Activated gamma-delta T cell treated with anti-CD3 and anti-CD28 coated beads, Interleukin-2, amount 50 U/mL, for 16 hours (primary cell): ENCODE results near the gene NOVA2.

Experiments used
- DNase-seq: peaks from one replicate; pipeline ENCODE4 v3.0.0-alpha.2; 2020; ENCODE audit warnings: low read depth

The NOVA2 gene

DNA sequence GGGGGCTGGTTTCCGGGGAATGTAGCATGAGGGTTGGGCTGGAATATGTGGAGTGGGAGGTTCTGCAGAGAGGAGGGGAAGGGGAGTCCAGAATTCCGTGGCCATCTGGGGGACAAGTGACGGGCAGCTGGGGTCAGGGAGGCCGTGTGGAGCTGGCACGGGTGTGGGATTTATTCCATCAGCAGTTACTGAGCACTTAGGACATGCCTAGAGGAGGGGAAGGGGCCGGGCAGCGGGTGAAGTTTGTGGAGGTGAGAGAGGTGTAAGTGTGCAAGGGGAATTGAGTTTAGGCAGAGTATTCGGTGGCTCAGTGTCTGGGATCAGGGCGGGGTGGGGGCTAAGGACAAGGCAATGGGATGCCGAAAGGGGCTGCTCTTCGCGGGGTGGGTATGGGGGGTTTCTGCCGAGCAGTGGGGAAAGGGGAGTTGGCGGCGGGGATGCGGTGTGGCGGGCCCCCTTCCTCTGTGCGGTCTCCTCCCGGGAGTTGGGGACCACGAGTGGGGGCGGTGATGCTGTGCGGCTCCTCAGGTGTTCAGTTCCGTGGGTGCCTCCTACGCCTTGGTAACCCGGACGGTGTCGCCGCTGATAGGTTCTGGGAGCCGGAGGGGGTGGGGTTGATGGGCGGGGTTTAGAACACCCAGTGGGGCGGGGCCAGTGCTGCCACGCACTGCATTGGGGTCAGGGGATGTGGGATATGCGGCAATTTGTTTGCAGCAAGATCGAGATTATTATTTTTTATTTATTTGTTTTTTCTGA is 27.0 kb upstream of the NOVA2 start:
- DNase-seq = peak; percentile 47

DNA sequence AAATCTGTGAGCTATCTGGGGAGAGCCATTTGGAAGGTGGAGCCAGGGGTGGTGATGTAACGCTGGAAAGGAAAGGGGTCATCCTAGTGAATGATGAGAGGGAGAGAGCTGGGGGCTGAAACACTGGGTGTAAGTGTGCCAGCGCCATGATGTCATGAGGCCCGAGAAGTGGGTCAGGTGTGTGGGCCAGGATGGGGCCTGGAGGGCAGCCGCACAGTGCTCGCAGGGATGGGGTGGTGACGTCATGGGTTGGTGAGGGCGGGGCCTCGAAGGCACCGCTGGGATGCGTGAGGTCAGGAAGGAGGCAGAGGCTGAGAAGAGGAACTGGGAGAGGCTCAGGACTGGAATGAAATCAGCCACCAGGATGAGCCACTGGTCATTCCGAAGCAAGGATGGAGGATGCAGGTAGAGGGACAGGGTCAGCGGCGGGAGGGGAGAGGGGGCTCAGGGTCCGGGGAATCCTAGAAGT is 26.0 kb upstream of the NOVA2 start:
- DNase-seq = no peak

GRCh38 chr19:45998834-45999233 is 25.2 kb upstream of the NOVA2 start:
- no peak for DNase-seq

- no peak for DNase-seq
Measured at GRCh38 chr19:45996933-45997332, 23.3 kb upstream of the NOVA2 start.

GRCh38 chr19:45995715-45996385 is 22.2 kb upstream of the NOVA2 start:
- no peak for DNase-seq

DNA sequence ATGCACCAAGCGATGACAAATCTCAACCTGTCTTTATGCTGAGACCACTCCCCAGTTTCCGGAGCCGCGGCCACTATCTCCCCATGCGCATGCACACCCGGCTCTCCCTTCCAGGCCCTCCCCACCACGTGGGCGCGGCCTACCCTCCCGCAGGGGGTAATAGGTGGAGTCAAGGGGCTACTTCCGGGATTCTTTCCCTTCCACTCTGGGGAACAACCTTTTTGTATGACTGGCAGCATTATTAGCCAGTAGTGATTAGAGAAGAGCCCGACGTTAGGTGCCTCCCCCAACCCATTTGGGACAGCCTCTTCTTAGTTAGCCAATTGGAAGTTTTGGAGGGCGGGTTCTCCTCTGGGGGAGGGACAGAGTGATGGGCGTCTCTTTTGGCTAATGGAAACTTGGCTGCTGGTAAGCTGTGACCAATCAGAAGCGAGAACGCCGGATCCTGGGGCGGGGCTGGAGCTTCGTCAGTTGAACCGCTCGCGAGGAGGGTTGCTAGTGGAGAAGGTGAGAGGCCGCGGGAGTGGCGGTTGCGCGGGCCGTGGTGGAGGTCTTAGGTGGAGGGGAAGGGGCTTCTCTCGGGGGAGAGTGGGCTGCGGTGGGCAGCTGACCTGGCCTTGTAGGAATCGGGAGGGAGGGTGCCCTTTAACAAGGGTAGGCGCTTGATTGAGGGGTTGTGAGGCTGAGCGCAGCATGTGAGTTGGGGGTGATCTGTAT is 21.5 kb upstream of the NOVA2 start, which contains the start of gene CCDC61:
Gene CCDC61, plus strand, starts transcription at position 470 of the 717 bp plus-strand sequence. CDS start 7,552 bp downstream, outside the sequence.
- DNase-seq = peak; percentile 93

DNA sequence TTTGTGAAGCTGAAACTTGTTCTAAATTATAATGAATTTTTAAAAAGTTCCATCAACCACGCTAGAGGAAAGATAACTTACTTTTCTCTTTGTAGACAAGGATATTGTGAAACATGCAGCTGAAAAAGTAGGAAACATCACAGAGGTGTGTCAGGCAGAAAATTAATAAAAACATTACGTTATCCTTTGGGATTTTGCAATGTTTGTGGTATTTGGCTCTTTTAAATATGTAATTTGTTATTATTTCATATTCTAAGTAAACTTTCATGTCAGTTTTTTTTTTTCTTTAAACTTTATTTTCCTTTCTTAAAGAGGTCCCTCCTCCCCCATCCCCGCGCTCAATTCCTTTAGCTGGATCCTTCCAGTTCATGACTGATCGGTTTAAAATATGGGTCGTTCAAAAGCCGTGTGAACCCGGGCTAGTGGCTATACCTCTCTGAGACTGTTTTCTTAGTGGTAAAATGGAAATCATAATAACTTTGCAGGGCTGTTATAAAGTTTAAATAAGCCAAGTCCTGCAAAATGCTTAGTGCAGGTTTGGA is 20.9 kb upstream of the NOVA2 start:
- DNase-seq = no peak

- no peak for DNase-seq
Measured at GRCh38 chr19:45990113-45990728, 16.6 kb upstream of the NOVA2 start.

- DNase-seq = no peak
Measured at GRCh38 chr19:45985321-45985720, 11.7 kb upstream of the NOVA2 start.

DNA sequence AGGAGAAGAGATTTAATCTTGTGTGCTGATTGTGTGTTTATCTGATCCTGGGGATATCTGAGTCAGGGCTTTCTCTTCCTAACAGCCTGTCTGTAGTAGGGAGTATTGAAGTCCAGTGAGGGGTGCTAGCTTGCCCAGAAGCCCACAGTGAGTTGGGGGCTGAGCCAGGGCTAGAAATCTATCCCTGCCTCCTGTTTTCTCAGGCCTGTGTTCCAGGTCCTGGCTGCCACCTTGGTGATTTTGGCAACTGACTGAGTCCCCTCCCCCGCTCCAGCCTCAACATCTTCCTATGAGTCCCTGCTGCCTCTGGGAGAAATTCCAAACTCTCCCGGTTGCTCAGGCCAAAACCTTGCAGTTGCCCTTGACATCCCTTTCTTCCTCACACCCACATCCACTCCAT is 7.7 kb upstream of the NOVA2 start:
- DNase-seq = no peak

- DNase-seq = no peak
Measured at GRCh38 chr19:45978156-45978555, 4.5 kb upstream of the NOVA2 start.

GRCh38 chr19:45976178-45976577 is 2.5 kb upstream of the NOVA2 start:
- no peak for DNase-seq

GRCh38 chr19:45975306-45976070 is 1.8 kb upstream of the NOVA2 start:
- no peak for DNase-seq

DNA sequence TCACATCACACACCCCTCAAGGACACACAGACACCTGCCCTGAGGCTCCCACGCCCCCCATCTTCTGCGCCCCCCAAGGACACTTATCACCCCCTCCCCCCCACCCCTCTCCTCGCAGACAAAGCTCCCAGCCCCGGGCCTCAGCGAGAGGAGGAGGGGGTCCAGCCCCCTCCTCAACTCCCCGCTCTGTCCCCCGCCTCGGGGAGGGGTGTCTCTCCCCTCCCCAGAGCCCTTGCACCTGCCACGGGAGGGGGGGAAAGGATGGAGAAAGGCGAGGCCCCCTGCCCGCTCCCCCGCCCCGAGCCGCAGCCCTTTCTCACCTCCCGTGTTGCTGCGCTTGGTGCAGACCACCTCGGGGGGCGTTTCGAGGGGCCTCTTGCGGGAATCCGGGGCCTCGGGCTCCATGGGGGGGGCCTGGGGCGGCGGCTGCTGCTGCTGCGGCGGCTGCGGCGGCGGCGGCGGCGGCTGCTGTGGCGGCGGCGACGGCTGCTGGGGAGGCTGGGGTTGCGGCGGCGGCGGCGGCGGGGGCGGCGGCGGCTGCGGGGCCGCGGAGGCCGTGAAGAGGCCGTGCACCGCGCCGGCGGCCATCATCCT is 621 bp downstream of the NOVA2 start:
- DNase-seq = no peak

- DNase-seq = no peak
Measured at GRCh38 chr19:45972081-45972946, 1.4 kb downstream of the NOVA2 start.

GRCh38 chr19:45971260-45971902 is 2.3 kb downstream of the NOVA2 start:
- DNase-seq = no peak

GRCh38 chr19:45969676-45970075 is 4.0 kb downstream of the NOVA2 start:
- DNase-seq = no peak

- no peak for DNase-seq
Measured at GRCh38 chr19:45968626-45969025, 5.0 kb downstream of the NOVA2 start.

DNA sequence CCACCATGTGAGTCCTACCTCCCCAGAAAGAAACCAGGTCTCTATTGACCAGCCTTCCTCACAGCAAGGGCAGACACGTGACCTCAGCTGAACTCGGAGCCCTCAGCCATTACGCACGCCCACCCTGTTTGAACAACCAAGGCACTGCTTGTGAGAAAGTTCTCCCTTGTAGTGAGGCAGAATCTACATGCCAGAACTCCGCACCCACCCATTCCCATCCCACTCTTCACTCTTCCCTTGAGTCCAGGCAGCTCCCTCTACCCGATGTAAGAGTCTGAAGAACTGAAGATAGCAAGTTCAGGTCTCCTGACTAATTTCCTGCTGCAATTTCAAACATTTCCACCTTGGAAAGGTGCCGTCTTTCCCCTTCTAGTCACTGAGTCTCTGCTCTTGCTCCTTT is 6.4 kb downstream of the NOVA2 start:
- DNase-seq = no peak
